Measurements from ENCODE around the gene SLC22A23.
A peak's percentile ranks its signal among the peaks of the same experiment; 100 is the strongest.

Gene SLC22A23

DNA sequence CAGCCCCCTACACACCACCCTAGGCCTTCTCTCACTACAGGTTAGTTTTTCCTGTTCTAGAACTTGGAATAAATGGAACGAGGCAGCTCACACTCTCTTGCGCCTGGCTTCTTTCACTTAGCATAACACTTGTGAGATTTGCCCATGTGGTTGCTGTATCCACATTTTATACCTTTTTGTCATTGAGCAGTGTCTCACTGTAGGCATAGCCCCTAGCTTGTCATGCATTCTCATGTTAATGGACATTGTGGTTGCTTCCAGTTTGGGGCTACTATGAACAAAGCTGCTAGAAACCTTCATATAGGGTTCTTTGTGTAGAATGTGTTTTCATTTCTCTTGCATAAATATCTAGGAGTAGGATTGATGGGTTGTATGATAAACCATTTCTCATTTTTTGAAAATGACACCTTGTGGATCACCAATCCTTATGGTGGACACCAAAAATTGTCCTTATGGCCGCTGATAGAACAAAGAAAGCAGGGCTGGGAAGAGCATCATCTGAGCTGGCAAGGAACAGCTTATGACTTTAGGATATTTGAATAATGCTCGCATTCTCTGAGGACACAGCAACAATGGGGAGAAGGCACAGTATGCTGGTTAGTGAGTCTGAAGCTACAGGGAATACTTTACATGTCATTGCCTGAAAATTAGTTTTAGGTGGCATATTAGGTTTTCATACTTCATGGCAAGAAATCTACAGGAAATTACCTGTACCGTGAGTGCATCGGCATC lies 9.8 kb upstream of the SLC22A23 start:
- Histone ChIP-seq H2AFZ (ENCODE audit: low read depth, low read length) (no peak overlapping the region), H3K36me3 (ENCODE audit: control insufficient read depth in 1 of 2, insufficient read depth in 2 of 2, low read depth in 1 of 2, low read length in 2 of 2) (no peaks in the 10 kb centered on the region), H3K9ac (ENCODE audit: low read length) (no peak overlapping the region), H3K4me3 (ENCODE audit: insufficient read depth in 1 of 2, low read depth in 1 of 2, low read length in 2 of 2) (no peak overlapping the region), H4K91ac (ENCODE audit: low read length) (no peak overlapping the region), H3K4ac (ENCODE audit: low read depth in 1 of 2, low read length in 2 of 2) (no peak overlapping the region), H4K8ac (ENCODE audit: low read length) (no peak overlapping the region), H3K4me2 (ENCODE audit: low read length, poor library complexity, severe bottlenecking) (no peak overlapping the region), H2BK12ac (ENCODE audit: low read length in 2 of 2) (no peak overlapping the region), H2AK5ac (ENCODE audit: low read length, severe bottlenecking) (no peak overlapping the region), H3K9me3 (ENCODE audit: control insufficient read depth, low read length) (no peaks in the 10 kb centered on the region), H3K27me3 (ENCODE audit: control insufficient read depth in 1 of 2, insufficient read depth in 1 of 2, low read length in 2 of 2) (peaks cover 0 to 5% of the 10 kb centered on the region in 2 experiments), H2BK120ac (ENCODE audit: low read depth, low read length) (no peak overlapping the region), H2BK5ac (ENCODE audit: low read depth, low read length, poor library complexity, severe bottlenecking) (no peak overlapping the region), H3K4me1 (ENCODE audit: control insufficient read depth, insufficient read depth, low read depth, low read length) (peaks cover 1% of the 10 kb centered on the region), H3K23ac (ENCODE audit: low read length in 2 of 2) (no peak overlapping the region), H3K18ac (ENCODE audit: low read depth in 1 of 2, low read length in 2 of 2) (no peak overlapping the region), H3K14ac (ENCODE audit: low read length in 2 of 2) (no peak overlapping the region), H3K27ac (ENCODE audit: low read length, poor library complexity, severe bottlenecking) (no peak overlapping the region), H2BK15ac (ENCODE audit: low read depth, poor library complexity, severe bottlenecking) (no peak overlapping the region), H3K79me1 (replicated peaks; ENCODE audit: low read length, poor library complexity, severe bottlenecking) (no peaks in the 10 kb centered on the region)
- 92% methylated on average over 5 of the region's 6 CpGs for WGBS
- DNase-seq: no peak

DNA sequence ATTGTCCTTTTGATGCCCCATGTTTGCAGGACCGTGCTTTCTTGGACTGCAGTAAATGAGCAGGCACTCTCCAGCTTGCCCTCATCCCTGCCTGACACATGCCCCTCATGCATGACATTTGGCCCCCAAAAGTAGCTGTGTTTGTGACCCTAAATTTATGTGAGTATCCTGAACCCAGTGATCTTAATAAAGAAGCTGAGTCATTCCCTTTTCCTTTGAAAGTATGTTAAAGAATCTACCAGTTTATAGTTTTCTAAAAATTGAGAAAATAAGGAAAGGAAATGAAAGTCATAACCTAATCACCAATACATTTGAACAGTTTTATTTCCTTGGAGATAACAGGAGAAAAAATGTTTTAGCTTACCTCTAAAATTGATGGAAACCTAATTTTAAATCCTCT lies 3.4 kb upstream of the SLC22A23 start:
- Histone ChIP-seq H3K4me3 (ENCODE audit: insufficient read depth in 1 of 2, low read depth in 1 of 2, low read length in 2 of 2) (no peak overlapping the region), H3K23ac (ENCODE audit: low read length in 2 of 2) (no peak overlapping the region), H2AK5ac (ENCODE audit: low read length, severe bottlenecking) (no peak overlapping the region), H4K91ac (ENCODE audit: low read length) (no peak overlapping the region), H3K9ac (ENCODE audit: low read length) (no peak overlapping the region), H2AFZ (ENCODE audit: low read depth, low read length) (no peak overlapping the region), H3K4me1 (ENCODE audit: control insufficient read depth, insufficient read depth, low read depth, low read length) (peaks cover 17% of the 10 kb centered on the region), H2BK12ac (ENCODE audit: low read length in 2 of 2) (no peak overlapping the region), H3K79me1 (replicated peaks; ENCODE audit: low read length, poor library complexity, severe bottlenecking) (no peaks in the 10 kb centered on the region), H3K18ac (ENCODE audit: low read depth in 1 of 2, low read length in 2 of 2) (no peak overlapping the region), H3K9me3 (ENCODE audit: control insufficient read depth, low read length) (no peaks in the 10 kb centered on the region), H2BK120ac (ENCODE audit: low read depth, low read length) (no peak overlapping the region), H4K8ac (ENCODE audit: low read length) (no peak overlapping the region), H2BK15ac (ENCODE audit: low read depth, poor library complexity, severe bottlenecking) (no peak overlapping the region), H3K27me3 (ENCODE audit: control insufficient read depth in 1 of 2, insufficient read depth in 1 of 2, low read length in 2 of 2) (peaks cover 0 to 22% of the 10 kb centered on the region in 2 experiments), H3K36me3 (ENCODE audit: control insufficient read depth in 1 of 2, insufficient read depth in 2 of 2, low read depth in 1 of 2, low read length in 2 of 2) (no peaks in the 10 kb centered on the region), H3K4ac (ENCODE audit: low read depth in 1 of 2, low read length in 2 of 2) (no peak overlapping the region), H3K27ac (ENCODE audit: low read length, poor library complexity, severe bottlenecking) (no peak overlapping the region), H3K4me2 (ENCODE audit: low read length, poor library complexity, severe bottlenecking) (no peak overlapping the region), H3K14ac (ENCODE audit: low read length in 2 of 2) (no peak overlapping the region), H2BK5ac (ENCODE audit: low read depth, low read length, poor library complexity, severe bottlenecking) (no peak overlapping the region)
- WGBS: 92% methylated on average over 1 of the region's 1 CpG
- DNase-seq: no peak

DNA sequence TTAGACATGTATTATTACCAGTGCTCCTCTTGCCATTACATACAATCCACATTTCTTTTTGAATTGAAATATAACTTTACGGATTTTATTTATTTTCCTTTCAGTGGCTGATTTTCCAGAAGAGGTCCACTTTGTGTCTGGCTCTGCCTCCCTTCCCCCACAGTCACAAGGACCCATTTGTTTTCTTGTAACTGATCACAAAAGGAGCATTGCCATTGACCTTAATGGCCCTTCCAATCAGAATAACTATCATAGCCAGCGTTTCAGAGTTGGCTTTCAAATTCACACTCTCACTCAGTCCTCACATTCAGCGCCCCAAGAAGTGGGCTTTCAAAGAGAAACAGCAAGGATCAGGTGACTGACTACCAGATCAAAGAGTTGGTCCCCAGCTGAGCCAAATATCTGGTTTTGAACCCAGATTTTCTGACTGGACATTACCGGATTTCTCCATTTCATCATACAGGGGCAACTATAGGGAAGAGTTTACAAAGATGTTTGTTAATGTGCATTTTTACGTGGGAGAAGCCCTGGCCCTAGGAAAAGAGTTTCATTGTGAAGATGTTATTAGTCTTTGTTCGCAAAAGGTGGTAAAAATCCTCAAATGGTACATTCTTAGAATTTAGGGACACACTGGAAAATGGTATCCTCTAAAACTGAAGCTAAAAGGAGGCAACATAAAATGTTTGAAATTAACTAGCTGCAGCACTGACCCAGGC lies 2.0 kb upstream of the SLC22A23 start:
- Histone ChIP-seq H3K4me2 (ENCODE audit: low read length, poor library complexity, severe bottlenecking) (no peak overlapping the region), H3K18ac (ENCODE audit: low read depth in 1 of 2, low read length in 2 of 2) (no peak overlapping the region), H3K9me3 (ENCODE audit: control insufficient read depth, low read length) (no peaks in the 10 kb centered on the region), H2BK120ac (ENCODE audit: low read depth, low read length) (no peak overlapping the region), H3K9ac (ENCODE audit: low read length) (no peak overlapping the region), H4K8ac (ENCODE audit: low read length) (no peak overlapping the region), H3K36me3 (ENCODE audit: control insufficient read depth in 1 of 2, insufficient read depth in 2 of 2, low read depth in 1 of 2, low read length in 2 of 2) (no peaks in the 10 kb centered on the region), H3K79me1 (replicated peaks; ENCODE audit: low read length, poor library complexity, severe bottlenecking) (no peaks in the 10 kb centered on the region), H3K27ac (ENCODE audit: low read length, poor library complexity, severe bottlenecking) (no peak overlapping the region), H2BK12ac (ENCODE audit: low read length in 2 of 2) (no peak overlapping the region), H2AFZ (ENCODE audit: low read depth, low read length) (no peak overlapping the region), H3K4me3 (ENCODE audit: insufficient read depth in 1 of 2, low read depth in 1 of 2, low read length in 2 of 2) (no peak overlapping the region), H4K91ac (ENCODE audit: low read length) (no peak overlapping the region), H3K4me1 (ENCODE audit: control insufficient read depth, insufficient read depth, low read depth, low read length) (peaks cover 20% of the 10 kb centered on the region), H2BK5ac (ENCODE audit: low read depth, low read length, poor library complexity, severe bottlenecking) (no peak overlapping the region), H3K27me3 (ENCODE audit: control insufficient read depth in 1 of 2, insufficient read depth in 1 of 2, low read length in 2 of 2) (peaks cover 0 to 36% of the 10 kb centered on the region in 2 experiments), H3K4ac (ENCODE audit: low read depth in 1 of 2, low read length in 2 of 2) (no peak overlapping the region), H3K23ac (ENCODE audit: low read length in 2 of 2) (no peak overlapping the region), H2AK5ac (ENCODE audit: low read length, severe bottlenecking) (no peak overlapping the region), H3K14ac (ENCODE audit: low read length in 2 of 2) (no peak overlapping the region), H2BK15ac (ENCODE audit: low read depth, poor library complexity, severe bottlenecking) (no peak overlapping the region)
- 57% methylated on average over 6 of the region's 6 CpGs for WGBS
- no peak for DNase-seq

DNA sequence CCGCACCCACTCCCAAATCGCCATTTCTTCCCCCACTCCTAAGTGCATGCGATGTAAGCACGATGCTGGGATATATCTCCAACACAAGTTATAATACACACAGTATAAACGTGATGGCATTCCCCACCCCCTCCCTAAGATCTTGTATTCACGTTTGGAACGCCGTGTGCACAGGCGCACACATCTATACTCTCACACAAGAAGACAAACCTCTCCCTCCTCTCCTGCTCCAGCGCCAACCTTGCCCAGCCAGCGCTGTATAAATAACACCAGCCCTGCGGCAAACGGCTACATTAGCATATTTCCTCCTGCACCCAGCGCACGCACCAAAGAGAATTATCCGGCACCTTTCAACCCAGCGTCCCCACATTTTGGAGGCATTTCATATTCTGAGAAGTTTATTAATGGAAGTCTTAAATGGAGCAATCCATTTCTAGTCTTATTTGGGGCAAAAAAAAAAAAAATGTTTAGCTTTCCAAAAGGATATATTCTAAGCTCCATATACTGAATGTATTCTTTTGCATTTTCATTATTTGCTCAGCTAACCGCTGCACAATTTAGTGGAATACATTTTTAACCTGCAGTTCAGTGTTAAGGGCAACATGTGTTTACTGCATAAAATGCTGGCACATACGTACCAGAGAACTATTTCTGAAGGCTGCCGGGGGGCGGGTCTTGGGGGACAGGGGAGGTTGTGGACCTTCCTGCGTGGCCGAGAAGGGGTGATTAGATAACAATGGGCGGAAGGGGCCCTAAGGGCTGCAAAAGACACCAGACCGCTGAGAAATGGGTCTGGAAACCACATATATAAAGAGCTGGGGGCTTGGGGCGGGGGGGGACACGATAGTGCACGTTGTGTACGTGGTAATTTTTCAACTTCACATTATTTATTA lies 1.1 kb upstream of the SLC22A23 start:
- H3K4me1 ChIP-seq (ENCODE audit: control insufficient read depth, insufficient read depth, low read depth, low read length): peaks cover 20% of the 10 kb centered on the region

More for the DNA sequence above, 1.1 kb upstream of the SLC22A23 start:
- Histone ChIP-seq H3K4me3 (ENCODE audit: insufficient read depth in 1 of 2, low read depth in 1 of 2, low read length in 2 of 2) (peak overlapping the region; percentile 58 to 75), H3K4me2 (ENCODE audit: low read length, poor library complexity, severe bottlenecking) (peak overlapping the region; percentile 99), H3K23ac (ENCODE audit: low read length in 2 of 2) (peak overlapping the region in 1 of 2 experiments; percentile 26), H2BK5ac (ENCODE audit: low read depth, low read length, poor library complexity, severe bottlenecking) (no peak overlapping the region), H2BK15ac (ENCODE audit: low read depth, poor library complexity, severe bottlenecking) (no peak overlapping the region), H3K18ac (ENCODE audit: low read depth in 1 of 2, low read length in 2 of 2) (no peak overlapping the region), H2BK120ac (ENCODE audit: low read depth, low read length) (no peak overlapping the region), H3K4ac (ENCODE audit: low read depth in 1 of 2, low read length in 2 of 2) (no peak overlapping the region), H2AK5ac (ENCODE audit: low read length, severe bottlenecking) (no peak overlapping the region), H3K79me1 (replicated peaks; ENCODE audit: low read length, poor library complexity, severe bottlenecking) (no peaks in the 10 kb centered on the region), H4K91ac (ENCODE audit: low read length) (no peak overlapping the region), H4K8ac (ENCODE audit: low read length) (no peak overlapping the region), H3K27me3 (ENCODE audit: control insufficient read depth in 1 of 2, insufficient read depth in 1 of 2, low read length in 2 of 2) (peaks cover 0 to 45% of the 10 kb centered on the region in 2 experiments), H3K9ac (ENCODE audit: low read length) (peak overlapping the region; percentile 61), H3K36me3 (ENCODE audit: control insufficient read depth in 1 of 2, insufficient read depth in 2 of 2, low read depth in 1 of 2, low read length in 2 of 2) (no peaks in the 10 kb centered on the region), H2AFZ (ENCODE audit: low read depth, low read length) (no peak overlapping the region), H3K27ac (ENCODE audit: low read length, poor library complexity, severe bottlenecking) (no peak overlapping the region), H3K9me3 (ENCODE audit: control insufficient read depth, low read length) (no peaks in the 10 kb centered on the region), H2BK12ac (ENCODE audit: low read length in 2 of 2) (no peak overlapping the region), H3K14ac (ENCODE audit: low read length in 2 of 2) (no peak overlapping the region)
- peak; percentile 6 for DNase-seq
- 15% methylated on average over 23 of the region's 29 CpGs for WGBS

All from mesenchymal stem cell (in vitro differentiated cells and primary cell).